K562 (cell line): ENCODE data around the gene SCRN2. TPM values are rescaled to one million over a fixed set of nuclear protein-coding genes. Genes with fewer than 3 reads are reported as not detected.

Experiments used
- IFI16 ChIP-seq: fragments of 250-450 bp; sonication (Bioruptor Pico); IDR thresholded peaks from 2 replicates; pipeline ENCODE4 v2.1.2; 2022; ENCODE audit warnings: mild to moderate bottlenecking, inconsistent platforms
- MCM7 ChIP-seq, 2 experiments: fragments of 450-650 bp; IDR thresholded peaks; 2 replicates each; pipeline ENCODE4 v1.6.1; 2016 to 2018
- MEIS2 ChIP-seq: fragments of 450-650 bp; IDR thresholded peaks from 2 replicates; pipeline ENCODE4 v1.6.1; 2014; ENCODE audit warnings: mild to moderate bottlenecking; ENCODE audit not compliant: partially characterized antibody
- PURB ChIP-seq: sonication (generic); formaldehyde crosslinking; IDR thresholded peaks from 2 replicates; pipeline ENCODE4 v1.9.0; 2021; ENCODE audit warnings: low read depth, mild to moderate bottlenecking, missing genetic modification reagents
- RBM39 ChIP-seq: fragments of 200-400 bp; formaldehyde crosslinking; optimal IDR thresholded peaks from 2 replicates; pipeline ENCODE3; 2018; ENCODE audit warnings: low read depth, low read length
- U2AF2 ChIP-seq: fragments of 200-400 bp; formaldehyde crosslinking; optimal IDR thresholded peaks from 2 replicates; pipeline ENCODE3; 2017; ENCODE audit warnings: low read depth, mild to moderate bottlenecking, low read length
- ZNF436 ChIP-seq: fragments of 250-450, 450-650 bp; sonication (Bioruptor Pico); formaldehyde crosslinking; IDR thresholded peaks from 2 replicates; pipeline ENCODE4 v1.7.0; 2020; ENCODE audit warnings: mild to moderate bottlenecking
- polyA plus RNA-seq, 8 experiments: library from polyadenylated mRNA; depleted of rRNA in 4 of 8; stranded (reverse) in 5 of 8; unstranded in 3 of 8; fragments of >200 nt; fragmentation: Nextera tagmentation in 2 of 8; fragmentation: Illumina TruSeq in 1 of 8; extraction: Ambion mirVana in 2 of 8; extraction: Trizol in 1 of 8; gene quantifications; 2 replicates each; pipeline versions ENCODE4 v1.2.1 to v1.2.3, GENCODE V29; 2011 to 2014; ENCODE audit warnings: inconsistent platforms in 1 of 8, missing spikeins in 1 of 8
- total RNA-seq, 7 experiments: library from RNA; depleted of rRNA in 6 of 7; stranded (reverse); fragments of >200 nt in 6 of 7; fragmentation: Illumina TruSeq in 2 of 7; extraction: Trizol in 2 of 7; gene quantifications; 2 replicates each; pipeline versions ENCODE4 v1.2.1 to v1.2.3, GENCODE V29; 2011 to 2021; ENCODE audit warnings: low replicate concordance in 1 of 7
- TF ChIP-seq, protein P1 (sequence below): IDR thresholded peaks from 2 replicates; pipeline ENCODE4 v1.6.1; 2011; ENCODE audit warnings: borderline replicate concordance, low read depth, mild to moderate bottlenecking, moderate library complexity, low read length; ENCODE audit not compliant: insufficient read depth, poor library complexity, severe bottlenecking
- TF ChIP-seq, protein P2 (sequence below): fragments of 250-450 bp; sonication (Bioruptor Pico); IDR thresholded peaks from 2 replicates; pipeline ENCODE4 v1.5.0; 2021; ENCODE audit warnings: mild to moderate bottlenecking, borderline replicate concordance

SCRN2 gene
- total and polyA plus RNA-seq, 9 of the 15 experiments (the other 6 are each of a cell fraction or from before 2014, with no cell fraction given) = 0.25 to 32.9 (median 13.6) TPM

DNA sequence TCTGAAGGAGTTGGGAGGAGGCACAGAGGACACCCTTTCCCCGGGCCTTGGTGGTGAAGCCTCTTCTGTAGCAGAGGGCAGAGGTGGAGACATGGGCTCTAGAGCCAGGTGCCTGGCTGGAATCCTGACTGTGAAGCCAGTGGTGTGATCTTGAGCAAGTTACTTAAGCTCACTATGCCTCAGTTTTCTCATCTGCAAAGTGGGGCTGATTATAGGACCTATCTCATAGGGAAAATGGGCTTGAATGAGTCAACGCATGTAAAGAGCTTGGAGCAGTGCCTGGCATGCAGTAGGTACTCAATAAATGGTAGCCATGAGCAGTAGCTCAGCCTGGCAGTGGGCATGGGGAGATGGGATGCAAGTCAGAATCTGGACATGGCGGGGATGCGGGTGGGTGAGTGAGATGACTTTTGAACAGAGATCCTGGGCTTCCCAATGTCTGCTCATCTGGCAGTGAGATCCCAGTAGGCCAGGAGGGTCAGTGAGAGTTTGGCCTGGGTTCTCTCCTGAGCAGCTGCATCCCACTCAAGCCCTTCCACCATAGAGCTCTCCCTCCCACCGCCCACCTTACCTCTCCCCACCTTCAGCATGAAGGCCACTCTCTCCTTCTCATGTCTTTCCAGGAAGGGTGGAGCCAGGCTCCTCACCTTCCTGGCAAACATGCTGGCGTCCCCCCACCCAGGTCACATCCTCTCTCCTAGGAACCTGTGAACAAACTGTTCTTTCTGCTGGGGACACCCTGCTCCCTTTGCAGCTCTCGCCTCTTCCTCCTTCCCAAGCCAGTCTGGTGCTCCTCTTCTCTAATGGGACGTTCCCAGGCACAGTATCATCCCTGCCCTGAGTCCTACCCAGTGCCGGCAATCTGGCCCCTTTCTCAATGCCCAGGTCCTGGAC, 41.9 kb upstream of the SCRN2 start (continued):
- TF ChIP-seq, protein P1, sequence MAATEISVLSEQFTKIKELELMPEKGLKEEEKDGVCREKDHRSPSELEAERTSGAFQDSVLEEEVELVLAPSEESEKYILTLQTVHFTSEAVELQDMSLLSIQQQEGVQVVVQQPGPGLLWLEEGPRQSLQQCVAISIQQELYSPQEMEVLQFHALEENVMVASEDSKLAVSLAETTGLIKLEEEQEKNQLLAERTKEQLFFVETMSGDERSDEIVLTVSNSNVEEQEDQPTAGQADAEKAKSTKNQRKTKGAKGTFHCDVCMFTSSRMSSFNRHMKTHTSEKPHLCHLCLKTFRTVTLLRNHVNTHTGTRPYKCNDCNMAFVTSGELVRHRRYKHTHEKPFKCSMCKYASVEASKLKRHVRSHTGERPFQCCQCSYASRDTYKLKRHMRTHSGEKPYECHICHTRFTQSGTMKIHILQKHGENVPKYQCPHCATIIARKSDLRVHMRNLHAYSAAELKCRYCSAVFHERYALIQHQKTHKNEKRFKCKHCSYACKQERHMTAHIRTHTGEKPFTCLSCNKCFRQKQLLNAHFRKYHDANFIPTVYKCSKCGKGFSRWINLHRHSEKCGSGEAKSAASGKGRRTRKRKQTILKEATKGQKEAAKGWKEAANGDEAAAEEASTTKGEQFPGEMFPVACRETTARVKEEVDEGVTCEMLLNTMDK = no peak
- no peak for TF ChIP-seq MCM7 (IDR thresholded peaks at IDR 0.05)
- no peak for TF ChIP-seq IFI16 (CRISPR knock-in tag)
- no peak for TF ChIP-seq ZNF436 (CRISPR knock-in tag)
- no peak for TF ChIP-seq MEIS2
- no peak for TF ChIP-seq U2AF2
- TF ChIP-seq, protein P2, sequence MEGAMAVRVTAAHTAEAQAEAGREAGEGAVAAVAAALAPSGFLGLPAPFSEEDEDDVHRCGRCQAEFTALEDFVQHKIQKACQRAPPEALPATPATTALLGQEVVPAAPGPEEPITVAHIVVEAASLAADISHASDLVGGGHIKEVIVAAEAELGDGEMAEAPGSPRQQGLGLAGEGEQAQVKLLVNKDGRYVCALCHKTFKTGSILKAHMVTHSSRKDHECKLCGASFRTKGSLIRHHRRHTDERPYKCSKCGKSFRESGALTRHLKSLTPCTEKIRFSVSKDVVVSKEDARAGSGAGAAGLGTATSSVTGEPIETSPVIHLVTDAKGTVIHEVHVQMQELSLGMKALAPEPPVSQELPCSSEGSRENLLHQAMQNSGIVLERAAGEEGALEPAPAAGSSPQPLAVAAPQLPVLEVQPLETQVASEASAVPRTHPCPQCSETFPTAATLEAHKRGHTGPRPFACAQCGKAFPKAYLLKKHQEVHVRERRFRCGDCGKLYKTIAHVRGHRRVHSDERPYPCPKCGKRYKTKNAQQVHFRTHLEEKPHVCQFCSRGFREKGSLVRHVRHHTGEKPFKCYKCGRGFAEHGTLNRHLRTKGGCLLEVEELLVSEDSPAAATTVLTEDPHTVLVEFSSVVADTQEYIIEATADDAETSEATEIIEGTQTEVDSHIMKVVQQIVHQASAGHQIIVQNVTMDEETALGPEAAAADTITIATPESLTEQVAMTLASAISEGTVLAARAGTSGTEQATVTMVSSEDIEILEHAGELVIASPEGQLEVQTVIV (CRISPR knock-in tag) = no peak
- no peak for TF ChIP-seq RBM39
- no peak for TF ChIP-seq PURB
